Middle frontal gyrus (tissue), 1 donor: ENCODE measurements around the gene GPR55.

ENCODE experiments used
- DNase-seq: peaks from one replicate; pipeline ENCODE4 v3.0.0-alpha.2; 2015; ENCODE audit warnings: low spot score; ENCODE audit errors: extremely low spot score

The GPR55 gene

DNA sequence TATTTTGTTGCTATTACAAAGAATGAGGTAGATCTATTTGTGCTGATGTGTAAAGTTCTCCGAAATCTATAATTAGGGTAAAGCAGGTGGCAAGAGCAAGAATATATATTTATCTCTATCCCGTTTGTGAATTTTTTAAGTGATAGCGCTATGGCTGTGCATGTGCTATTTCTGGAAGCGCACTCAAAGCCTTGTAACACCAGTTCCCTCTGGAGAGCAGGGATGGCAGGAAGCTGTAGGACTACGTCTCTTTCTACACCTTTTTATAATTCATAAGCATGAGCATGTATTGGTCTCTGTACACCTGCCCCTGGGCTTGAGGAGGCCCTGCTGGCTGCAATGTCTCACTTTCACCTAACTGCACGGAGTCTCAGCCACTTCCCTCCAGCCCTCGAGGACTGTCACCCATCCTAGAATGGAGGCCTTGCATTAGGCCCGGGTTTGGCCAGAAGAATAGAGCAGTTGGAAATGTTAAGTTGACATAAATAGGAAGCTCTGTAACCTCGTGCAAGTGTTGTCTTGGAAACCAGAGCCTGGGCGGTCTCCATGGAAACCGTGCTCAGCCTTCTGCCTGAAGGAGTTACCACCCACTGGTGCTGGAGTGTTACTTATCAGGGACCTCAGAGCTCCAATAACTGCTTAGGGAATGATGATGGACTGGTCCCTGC, 39.4 kb downstream of the GPR55 start:
- DNase-seq: peak; percentile 75

DNA sequence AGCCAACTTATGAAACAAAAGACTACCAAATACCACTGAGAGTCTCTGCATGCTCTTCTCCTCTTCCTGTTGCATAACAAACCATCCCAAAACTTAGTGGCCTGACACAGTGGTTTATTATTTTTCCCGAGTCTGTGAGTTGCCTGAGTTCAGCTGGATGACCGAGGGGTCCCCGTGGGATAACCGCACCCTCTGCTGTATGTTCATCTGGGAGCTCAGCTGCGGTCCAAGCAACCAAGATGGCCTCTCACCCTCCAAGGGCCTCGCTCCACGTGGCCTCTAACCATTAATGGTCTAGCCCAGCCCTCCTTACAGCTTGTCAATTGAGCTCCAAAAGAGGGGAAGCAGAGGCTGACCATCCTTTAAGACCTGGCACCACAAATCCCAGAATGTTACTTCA, 43.2 kb downstream of the GPR55 start:
- no peak for DNase-seq

DNA sequence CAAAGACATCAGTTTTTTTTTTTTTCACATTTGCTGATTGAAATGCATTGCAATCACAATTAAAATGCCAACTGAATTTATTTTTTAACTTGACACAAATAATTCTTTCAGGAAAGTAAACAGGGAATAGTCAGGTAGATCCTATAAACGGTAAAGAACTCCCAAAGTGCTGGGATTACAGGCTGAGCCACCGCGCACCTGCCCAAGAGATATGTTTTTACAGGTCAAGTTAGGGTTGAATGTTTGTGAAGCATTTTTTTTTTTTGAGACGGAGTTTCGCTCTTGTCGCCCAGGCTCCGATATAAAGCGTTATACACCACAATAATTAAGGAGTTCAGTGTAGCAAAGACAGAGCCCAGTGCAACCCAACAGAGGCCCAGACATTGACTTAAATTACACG, 45.2 kb downstream of the GPR55 start:
- DNase-seq: no peak

DNA sequence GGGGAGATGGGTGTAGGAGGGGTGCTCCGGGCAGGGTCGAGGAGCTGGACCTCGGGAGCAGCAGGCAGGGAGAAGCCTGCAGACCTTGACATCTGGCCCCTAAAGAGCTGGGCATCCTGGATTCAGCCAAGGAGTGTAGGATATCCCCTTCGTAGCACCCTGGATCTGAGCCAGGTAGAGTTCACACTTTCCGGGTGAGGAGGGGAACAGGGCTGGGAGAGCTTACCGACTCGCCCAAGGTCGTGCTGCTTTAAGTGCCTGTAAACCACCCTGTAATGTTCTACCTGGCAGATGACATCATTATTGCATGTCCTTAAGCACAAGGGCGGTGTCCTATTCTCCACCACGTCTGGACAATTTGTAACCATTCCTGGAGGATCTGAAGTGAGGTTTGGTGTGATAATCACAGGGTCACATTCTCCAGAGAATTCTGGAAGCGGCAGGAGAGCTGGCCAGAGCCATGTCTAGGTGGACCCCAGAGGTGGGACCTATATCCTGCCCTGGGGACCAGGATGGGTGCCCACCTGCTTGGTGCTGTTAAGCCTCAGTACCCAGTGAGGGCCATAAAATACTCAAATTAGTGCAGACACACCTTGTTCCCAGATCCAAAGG, 45.7 kb downstream of the GPR55 start:
- DNase-seq: no peak

DNA sequence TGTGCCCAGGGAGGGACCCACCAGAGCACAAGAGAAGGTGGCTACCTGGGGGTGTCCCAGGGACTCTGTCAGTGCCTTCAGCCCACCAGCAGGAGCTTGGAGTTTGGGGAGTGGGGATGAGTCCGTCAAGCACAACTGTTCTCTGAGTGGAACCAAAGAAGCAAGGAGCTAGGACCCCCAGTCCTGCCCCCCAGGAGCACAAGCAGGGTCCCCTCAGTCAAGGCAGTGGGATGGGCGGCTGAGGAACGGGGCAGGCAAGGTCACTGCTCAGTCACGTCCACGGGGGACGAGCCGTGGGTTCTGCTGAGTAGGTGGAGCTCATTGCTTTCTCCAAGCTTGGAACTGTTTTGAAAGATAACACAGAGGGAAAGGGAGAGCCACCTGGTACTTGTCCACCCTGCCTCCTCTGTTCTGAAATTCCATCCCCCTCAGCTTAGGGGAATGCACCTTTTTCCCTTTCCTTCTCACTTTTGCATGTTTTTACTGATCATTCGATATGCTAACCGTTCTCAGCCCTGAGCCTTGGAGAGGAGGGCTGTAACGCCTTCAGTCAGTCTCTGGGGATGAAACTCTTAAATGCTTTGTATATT, 46.3 kb downstream of the GPR55 start:
- no peak for DNase-seq

DNA sequence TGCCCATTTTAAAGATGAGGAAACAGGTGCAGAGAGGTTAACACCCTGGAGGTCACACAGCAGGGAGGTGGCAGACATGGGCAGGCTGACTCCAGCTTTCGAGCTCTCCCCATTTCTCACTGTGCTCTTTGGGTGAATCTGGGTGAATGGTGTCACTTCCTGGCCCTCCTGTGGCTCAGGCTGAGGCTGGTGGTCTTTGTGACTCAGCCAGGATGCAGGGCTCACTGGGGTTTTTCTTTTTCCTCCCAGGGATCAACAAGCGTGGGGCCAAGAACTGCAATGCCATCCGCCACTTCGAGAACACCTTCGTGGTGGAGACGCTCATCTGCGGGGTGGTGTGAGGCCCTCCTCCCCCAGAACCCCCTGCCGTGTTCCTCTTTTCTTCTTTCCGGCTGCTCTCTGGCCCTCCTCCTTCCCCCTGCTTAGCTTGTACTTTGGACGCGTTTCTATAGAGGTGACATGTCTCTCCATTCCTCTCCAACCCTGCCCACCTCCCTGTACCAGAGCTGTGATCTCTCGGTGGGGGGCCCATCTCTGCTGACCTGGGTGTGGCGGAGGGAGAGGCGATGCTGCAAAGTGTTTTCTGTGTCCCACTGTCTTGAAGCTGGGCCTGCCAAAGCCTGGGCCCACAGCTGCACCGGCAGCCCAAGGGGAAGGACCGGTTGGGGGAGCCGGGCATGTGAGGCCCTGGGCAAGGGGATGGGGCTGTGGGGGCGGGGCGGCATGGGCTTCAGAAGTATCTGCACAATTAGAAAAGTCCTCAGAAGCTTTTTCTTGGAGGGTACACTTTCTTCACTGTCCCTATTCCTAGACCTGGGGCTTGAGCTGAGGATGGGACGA, 47.1 kb downstream of the GPR55 start:
- DNase-seq: no peak

DNA sequence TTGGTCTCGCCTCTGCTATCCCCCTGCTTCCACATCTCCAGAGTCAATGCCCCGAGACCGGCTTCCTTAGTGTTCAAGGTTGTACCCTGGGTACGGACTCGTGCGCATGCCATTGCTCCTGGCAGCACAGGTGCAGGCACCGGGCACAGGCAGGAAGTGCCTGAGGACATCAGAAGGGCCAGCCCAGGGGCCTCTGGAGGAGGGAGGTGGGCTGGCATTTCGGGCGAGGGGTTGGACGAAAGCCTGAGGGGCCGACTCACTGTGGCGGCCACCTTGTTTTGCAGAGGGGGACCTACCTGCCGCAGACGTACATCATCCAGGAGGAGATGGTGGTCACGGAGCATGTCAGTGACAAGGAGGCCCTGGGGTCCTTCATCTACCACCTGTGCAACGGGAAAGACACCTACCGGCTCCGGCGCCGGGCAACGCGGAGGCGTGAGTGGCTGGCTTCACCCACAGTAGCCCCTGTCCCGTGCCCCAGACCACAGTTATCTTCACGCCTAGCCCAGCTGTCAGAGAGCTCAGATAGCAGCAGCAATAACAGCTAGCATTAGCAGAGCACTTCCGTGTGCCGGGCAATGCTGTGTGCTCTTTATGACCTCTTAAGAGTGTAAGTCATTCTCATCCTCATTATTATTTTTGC, 47.8 kb downstream of the GPR55 start:
- no peak for DNase-seq

DNA sequence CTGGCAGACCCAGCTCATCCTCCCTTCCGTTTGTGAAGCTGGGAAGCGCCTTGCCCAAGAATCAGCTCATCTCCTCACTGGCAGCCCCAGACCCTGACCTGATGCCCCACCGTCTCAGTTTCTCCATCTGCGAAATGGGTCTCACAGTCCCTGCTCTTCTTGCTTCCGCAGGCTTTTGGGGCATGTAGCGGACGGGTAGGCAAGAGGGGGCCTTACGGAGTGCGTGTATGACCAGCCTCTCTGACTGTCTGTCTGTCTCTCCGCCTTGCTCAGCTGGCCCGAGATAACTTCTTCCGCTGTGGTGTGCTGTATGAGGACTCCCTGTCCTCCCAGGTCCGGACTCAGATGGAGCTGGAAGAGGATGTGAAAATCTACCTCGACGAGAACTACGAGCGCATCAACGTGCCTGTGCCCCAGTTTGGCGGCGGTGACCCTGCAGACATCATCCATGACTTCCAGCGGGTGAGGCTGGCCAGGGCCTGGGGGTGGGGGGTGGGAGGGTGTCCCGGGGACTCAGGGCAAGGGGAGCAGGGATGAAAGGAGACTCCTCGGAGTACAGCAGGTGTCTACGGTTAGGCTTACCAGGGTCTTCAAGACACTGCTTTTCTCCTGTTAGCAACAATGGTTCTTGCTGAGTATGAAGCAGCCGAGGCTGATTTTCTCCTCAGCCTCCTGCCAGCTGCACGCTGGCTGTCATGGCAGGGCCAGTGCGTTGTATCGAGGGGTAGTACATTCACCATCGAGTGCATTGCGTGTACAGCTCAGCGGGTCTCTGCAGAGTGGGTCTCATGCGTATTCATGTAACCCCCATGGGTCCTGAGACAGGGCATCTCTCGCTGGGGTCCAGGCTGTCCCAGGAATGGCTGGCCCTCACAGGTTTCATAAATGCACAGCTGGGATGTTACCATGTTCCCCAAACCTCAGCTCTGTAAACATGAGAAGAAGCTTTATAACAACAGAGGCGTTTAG, 49.4 kb downstream of the GPR55 start:
- no peak for DNase-seq

DNA sequence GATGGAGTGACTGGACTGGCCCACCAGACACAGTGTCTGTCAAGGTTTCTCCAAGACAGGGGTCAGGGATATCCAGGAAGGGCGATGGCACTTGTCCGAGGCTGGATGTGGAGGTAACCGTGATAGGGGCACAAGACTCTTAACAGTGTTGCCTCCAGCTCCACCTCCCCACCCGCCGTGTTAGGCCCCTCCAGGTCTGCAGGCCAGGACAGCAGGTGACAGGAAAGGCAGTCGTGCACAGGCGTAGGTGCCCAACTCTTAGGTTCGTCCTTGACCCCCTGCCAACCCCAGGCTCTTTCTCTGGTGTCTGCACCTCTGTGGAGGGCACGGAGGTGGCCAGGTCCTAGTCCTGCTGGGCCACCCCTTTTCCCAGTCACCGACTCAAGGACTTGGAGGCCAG, 50.2 kb downstream of the GPR55 start:
- DNase-seq: no peak

DNA sequence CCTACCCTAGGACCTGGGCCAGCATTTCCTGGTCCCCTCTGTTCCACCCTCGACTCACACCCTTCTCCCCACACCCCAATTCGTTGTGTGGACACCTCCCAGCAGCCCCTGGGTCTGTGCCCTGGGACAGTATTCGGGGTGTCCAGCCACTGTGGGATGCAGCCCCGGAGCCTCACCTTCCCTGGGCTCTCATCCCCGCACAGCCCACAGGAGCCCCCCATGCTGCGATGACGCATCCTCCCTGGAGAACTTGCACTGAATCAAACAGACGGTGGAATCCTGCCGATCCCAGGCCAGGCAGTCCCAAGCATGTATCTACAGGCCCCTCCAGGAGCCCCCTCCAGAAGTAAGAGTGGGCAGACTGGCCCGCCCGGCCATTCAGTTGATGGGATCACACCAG, 50.6 kb downstream of the GPR55 start:
- DNase-seq: no peak

DNA sequence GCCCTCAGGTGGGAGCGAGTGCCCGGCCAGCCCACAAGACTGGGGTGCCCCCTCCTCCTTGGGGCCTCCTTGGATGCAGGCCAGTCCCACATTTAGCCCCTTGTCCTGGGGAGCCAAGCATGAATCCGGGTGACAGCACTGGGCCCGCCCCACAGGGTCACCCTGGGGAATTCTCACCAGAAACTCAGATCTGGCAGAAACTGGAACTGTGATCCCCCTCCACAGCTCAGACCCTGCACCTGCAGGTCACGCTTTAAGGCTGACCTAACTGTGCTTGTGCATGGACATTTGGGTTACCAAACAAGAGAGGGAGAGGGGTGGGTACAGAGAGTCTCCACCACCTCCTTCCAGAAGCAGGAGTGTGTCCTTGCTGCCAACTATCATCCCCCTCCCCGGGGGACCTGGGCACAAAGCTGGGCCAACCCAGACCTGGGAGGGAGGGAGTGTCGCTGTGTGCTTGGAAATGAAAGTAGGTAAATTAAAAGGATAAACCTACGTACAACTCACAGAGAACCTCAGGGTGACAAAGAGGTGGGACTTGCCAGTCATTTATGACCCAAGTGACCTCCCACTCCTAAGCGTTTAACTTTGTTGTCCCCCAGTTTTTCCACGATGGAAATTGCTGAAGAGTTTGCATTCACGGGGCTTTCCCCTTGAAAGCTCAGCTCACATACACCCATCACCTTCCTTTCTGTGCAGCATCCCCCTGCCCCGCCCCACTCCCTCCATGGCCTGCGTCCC, 51.2 kb downstream of the GPR55 start:
- no peak for DNase-seq

DNA sequence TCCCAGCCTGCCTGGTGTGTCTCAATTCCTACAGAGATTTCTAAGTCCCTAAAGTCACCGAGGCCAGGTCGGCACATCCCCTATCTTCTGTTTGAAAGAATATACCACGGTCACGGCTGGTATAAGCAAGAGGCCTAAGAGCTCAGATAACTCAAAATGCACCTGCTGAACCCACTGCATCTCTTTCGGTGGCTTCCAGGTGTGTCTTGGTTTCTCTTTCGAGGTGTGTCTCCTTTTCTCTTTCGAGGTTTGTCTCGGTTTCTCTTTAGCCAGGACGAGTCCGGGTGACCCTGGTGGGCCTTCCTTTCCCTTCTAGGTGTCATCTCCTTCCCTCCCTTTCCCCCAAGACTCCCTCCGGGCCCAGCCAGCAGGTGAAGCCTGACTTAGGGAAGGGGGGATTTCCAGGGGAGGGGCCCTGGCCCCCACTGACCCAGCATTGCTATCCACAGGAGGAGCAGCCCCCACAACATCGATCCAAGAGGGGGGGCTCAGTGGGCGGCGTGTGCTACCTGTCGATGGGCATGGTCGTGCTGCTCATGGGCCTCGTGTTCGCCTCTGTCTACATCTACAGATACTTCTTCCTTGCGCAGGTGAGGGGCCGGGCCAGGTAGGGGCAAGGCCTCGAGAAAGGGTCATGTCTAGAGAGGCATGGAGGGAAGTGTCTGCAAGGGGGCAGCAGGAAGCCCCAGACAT, 51.9 kb downstream of the GPR55 start:
- DNase-seq: no peak

DNA sequence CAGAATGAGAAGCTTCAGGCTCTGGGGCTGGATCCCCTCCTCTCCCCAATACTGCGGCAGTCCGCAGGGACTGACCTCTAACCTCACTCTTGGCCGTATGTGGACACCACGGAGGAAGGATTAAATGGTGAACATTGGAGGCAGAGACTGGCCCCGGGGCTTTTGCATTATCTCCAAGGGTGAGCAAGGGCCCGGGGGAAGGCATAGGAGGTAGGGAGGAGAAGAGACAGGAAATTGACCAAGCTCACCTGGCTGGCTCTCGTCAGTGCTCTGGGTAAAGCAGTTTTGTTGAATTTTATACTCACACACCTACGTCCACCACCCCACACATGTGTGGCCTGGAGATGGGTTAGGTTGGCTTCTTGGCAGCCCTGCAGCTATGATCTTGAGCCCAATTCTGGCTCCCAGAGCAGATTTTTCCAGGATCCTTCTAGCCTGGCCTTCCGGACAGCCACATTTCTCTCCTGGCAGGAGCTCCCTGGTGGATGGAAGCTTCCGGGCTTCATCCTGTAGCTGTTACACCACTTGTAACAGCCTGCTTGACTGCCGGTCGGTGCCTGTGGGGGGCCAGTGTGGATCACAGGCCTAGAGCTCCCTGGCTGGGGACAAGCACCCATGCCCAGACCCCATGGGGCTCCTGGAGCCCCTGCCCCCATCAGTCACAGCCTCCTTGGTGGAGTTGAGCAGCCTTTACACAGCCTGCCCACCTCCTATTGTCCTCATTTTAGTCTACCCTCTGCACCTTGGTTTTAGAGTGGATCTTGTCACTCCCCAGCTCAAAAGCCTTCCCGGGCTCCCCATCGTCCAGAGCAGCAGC, 52.7 kb downstream of the GPR55 start:
- no peak for DNase-seq

DNA sequence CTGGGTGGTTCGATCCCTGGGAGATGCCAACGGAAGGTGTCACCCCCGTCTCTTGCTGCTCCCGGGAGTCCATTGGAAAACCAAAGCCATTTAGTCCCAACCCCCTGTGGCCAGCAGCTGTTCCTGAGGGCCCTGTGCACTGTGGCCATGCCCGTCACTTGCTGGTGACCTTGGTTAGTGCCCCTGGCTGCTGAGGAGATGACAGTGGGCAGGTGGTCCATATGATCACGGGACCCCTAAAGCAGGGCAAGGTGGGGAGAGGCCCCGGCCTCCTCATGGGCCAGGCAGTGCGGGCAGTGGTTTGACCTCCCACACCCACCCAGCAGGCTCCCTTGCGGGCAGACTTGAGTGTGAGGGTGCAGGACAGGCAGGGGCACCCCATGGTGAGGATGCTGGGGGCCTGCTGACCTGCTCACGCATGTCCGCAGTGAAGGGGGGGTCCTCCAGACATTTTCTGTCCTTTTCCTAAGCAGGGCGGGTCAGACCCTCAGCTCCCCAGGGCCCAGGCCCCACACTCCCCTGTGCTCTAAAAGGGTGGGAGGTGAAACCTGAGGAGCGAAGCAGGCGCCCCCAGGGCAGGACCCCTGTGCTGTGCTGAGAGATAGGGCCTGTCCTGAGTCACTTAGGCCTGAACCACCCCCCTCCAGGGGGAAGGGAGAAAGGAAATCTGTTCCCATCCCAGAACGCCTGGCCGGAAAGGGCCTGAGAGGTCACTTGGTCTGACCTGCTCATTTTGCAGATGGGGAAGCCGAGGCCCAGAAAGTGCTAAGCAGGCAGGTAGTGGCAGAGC, 53.5 kb downstream of the GPR55 start:
- no peak for DNase-seq

DNA sequence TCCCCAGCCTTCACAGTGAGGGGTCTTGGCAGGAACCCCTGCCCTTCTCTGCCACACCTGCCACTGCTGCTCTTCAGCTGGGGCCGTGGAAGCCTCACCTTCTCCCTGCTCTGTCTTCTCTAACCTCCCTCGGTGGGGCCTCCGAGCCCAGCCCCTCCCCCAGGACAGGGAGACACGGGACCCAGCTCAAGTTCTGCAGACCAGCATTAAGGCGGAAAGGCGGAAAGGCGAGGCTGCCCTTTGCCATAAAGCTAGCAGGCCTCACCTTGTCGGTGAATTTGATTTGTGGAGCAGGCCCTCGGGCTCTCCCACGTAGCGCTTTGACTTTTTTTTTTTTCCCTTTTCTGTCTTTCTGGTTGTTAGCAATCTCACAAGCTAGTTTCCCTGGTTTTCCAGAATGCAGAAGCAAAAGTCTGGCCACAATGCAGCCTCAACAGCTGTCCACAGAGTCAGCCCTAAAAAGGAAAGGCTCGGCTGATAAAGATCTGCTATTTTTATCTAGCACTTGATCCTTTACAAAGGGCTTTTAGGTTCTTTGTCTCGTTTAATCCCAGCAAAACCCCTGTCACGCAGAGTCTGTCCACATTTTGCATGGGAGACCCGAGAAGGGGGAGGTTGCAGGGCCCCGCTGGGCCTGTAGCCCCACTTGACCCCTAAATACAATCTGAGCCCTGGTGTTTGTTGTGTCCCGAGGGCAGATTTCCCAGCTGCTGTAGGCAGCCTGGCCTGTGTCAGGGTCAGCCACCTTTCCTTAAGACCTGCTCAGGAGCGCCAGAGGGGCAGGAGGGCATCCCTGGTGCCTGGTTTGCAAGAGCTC, 54.3 kb downstream of the GPR55 start:
- peak; percentile 49 for DNase-seq

DNA sequence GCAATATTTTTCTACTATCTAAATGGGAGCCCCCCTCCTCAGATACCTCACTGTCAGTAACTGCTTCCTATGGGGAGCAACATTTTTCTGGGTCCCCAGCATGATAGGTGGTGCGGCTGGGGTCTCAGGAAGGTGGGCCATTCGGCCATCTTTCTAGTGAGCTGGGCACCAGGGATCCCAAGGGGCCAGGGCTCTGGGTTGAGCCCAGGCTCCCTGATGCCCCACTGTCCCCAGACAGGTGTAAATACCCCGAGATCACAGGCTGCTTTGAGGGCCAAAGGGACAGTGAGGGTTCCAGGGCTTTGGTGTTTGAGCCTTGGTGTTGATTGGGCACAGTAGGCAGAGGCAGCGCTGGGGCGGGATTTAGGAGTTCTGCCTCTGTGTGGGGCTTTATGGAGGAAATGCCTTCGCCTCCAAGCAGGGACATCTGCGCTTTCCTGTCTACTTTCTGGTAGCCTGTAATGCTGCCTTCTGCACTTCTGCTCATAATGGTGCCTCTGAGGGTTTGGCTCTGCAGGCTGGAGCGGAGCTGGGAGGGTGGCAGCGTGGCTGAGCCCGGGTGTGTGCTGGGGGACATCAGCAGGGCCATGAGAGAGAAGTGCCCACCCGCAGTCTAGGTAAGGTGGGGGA, 55.0 kb downstream of the GPR55 start:
- DNase-seq: no peak
